ENCODE measurements around the gene LAMA2. TPM values are rescaled to one million over a fixed set of nuclear protein-coding genes. Genes with fewer than 3 reads are reported as not detected.

Gene LAMA2
- total RNA-seq, 1 experiment from 2014 or later = 0.02 TPM

DNA sequence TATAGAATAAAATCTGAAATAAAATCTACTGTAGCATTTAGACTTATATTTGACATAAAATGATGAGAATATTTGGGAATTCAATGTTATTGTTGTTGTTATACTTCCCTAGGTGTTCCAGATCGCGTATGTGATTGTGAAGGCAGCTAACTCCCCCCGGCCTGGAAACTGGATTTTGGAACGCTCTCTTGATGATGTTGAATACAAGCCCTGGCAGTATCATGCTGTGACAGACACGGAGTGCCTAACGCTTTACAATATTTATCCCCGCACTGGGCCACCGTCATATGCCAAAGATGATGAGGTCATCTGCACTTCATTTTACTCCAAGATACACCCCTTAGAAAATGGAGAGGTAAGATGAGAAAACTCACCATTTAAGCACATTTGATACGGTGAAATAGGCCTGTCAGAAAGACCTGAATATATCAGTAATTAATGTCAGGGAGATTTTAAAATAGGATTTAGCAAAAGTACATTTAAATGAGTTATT, 215.2 kb downstream of the LAMA2 start:
- ChIA-PET CTCF (no interaction called here), POLR2A (no interaction called here)
- intact Hi-C loops (cut with micrococcal nuclease; ENCODE audit: unreplicated experiment) = no loop called here
- Histone ChIP-seq H3K9me3 (no peaks in the 10 kb centered on the region), H3K4me3 (ENCODE audit: low read depth, low read length) (no peak overlapping the region), H3K4me1 (no peaks in the 10 kb centered on the region), H3K36me3 (ENCODE audit: control insufficient read depth, insufficient read depth, low read length) (no peaks in the 10 kb centered on the region), H3K27me3 (replicated peaks; ENCODE audit: control insufficient read depth, insufficient read depth, low read length) (no peaks in the 10 kb centered on the region)
- Mint-ChIP-seq H3K4me1 (ENCODE audit: low read depth, unreplicated experiment) (no peaks in the 10 kb centered on the region), H3K9me3 (ENCODE audit: unreplicated experiment) (no peaks in the 10 kb centered on the region), H3K4me3 (ENCODE audit: unreplicated experiment) (no peak overlapping the region), H3K36me3 (ENCODE audit: insufficient read depth, unreplicated experiment) (no peaks in the 10 kb centered on the region), H3K27ac (ENCODE audit: unreplicated experiment) (no peak overlapping the region), H3K27me3 (ENCODE audit: insufficient read depth, unreplicated experiment) (peaks cover 2% of the 10 kb centered on the region)
- no peak for DNase-seq
- BruUV-seq (replicated peaks) = no TSS peak
- TF ChIP-seq, protein P1, sequence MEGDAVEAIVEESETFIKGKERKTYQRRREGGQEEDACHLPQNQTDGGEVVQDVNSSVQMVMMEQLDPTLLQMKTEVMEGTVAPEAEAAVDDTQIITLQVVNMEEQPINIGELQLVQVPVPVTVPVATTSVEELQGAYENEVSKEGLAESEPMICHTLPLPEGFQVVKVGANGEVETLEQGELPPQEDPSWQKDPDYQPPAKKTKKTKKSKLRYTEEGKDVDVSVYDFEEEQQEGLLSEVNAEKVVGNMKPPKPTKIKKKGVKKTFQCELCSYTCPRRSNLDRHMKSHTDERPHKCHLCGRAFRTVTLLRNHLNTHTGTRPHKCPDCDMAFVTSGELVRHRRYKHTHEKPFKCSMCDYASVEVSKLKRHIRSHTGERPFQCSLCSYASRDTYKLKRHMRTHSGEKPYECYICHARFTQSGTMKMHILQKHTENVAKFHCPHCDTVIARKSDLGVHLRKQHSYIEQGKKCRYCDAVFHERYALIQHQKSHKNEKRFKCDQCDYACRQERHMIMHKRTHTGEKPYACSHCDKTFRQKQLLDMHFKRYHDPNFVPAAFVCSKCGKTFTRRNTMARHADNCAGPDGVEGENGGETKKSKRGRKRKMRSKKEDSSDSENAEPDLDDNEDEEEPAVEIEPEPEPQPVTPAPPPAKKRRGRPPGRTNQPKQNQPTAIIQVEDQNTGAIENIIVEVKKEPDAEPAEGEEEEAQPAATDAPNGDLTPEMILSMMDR (IDR thresholded peaks at IDR 0.05; ENCODE audit: insufficient read depth in 1 of 2, low read depth in 1 of 2, low read length in 1 of 2, severe bottlenecking in 1 of 2, unreplicated experiment in 1 of 2) = no peak

- Histone ChIP-seq H3K4me3 (ENCODE audit: low read depth, low read length) (no peak overlapping the region), H3K36me3 (ENCODE audit: control insufficient read depth, insufficient read depth, low read length) (no peaks in the 10 kb centered on the region), H3K9me3 (no peaks in the 10 kb centered on the region), H3K27me3 (replicated peaks; ENCODE audit: control insufficient read depth, insufficient read depth, low read length) (no peaks in the 10 kb centered on the region), H3K4me1 (no peaks in the 10 kb centered on the region)
- POLR2A ChIA-PET = no interaction called here
- peaks cover 2% of the 10 kb centered on the region for H3K27me3 Mint-ChIP-seq (ENCODE audit: insufficient read depth, unreplicated experiment)
- H3K4me1 Mint-ChIP-seq (ENCODE audit: low read depth, unreplicated experiment) = no peaks in the 10 kb centered on the region
- intact Hi-C loops (cut with micrococcal nuclease; ENCODE audit: unreplicated experiment) = no loop called here
- no peaks in the 10 kb centered on the region for H3K36me3 Mint-ChIP-seq (ENCODE audit: insufficient read depth, unreplicated experiment)
- CTCF ChIA-PET = no interaction called here
- no peak overlapping the region for H3K4me3 Mint-ChIP-seq (ENCODE audit: unreplicated experiment)
- BruUV-seq (replicated peaks) = no TSS peak
- no peak overlapping the region for H3K27ac Mint-ChIP-seq (ENCODE audit: unreplicated experiment)
- H3K9me3 Mint-ChIP-seq (ENCODE audit: unreplicated experiment) = no peaks in the 10 kb centered on the region
- TF ChIP-seq, protein P1 (IDR thresholded peaks at IDR 0.05; ENCODE audit: insufficient read depth in 1 of 2, low read depth in 1 of 2, low read length in 1 of 2, severe bottlenecking in 1 of 2, unreplicated experiment in 1 of 2) = no peak
- no peak for DNase-seq
Observed at GRCh38 chr6:129099696-129100095, 216.8 kb downstream of the LAMA2 start.

DNA sequence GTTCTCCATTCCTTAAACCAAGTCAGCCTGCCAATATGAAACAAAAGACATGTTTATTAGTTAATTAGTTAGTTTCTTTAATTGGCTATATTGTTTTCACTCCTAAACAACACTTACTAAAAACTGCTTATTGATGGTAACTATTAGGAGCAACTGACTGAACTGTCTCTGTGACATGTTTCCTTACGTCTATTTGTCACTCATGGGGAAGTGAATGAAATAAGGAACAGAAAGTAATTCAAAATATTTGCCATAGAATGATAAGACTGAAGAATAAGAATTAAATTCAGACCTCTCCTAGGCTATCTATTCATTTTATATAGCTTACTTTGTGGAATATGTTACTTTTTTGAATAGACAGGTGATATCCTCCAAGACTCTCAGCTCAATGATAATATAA, 217.2 kb downstream of the LAMA2 start:
- Mint-ChIP-seq H3K4me3 (ENCODE audit: unreplicated experiment) (no peak overlapping the region), H3K36me3 (ENCODE audit: insufficient read depth, unreplicated experiment) (no peaks in the 10 kb centered on the region), H3K4me1 (ENCODE audit: low read depth, unreplicated experiment) (no peaks in the 10 kb centered on the region), H3K27ac (ENCODE audit: unreplicated experiment) (no peak overlapping the region), H3K27me3 (ENCODE audit: insufficient read depth, unreplicated experiment) (peaks cover 2% of the 10 kb centered on the region), H3K9me3 (ENCODE audit: unreplicated experiment) (no peaks in the 10 kb centered on the region)
- no TSS peak for BruUV-seq (replicated peaks)
- Histone ChIP-seq H3K4me3 (ENCODE audit: low read depth, low read length) (no peak overlapping the region), H3K27me3 (replicated peaks; ENCODE audit: control insufficient read depth, insufficient read depth, low read length) (no peaks in the 10 kb centered on the region), H3K9me3 (no peaks in the 10 kb centered on the region), H3K36me3 (ENCODE audit: control insufficient read depth, insufficient read depth, low read length) (no peaks in the 10 kb centered on the region), H3K4me1 (no peaks in the 10 kb centered on the region)
- POLR2A ChIA-PET = no interaction called here
- CTCF ChIA-PET = no interaction called here
- no peak for DNase-seq
- intact Hi-C loops (cut with micrococcal nuclease; ENCODE audit: unreplicated experiment) = no loop called here
- TF ChIP-seq, protein P1 (IDR thresholded peaks at IDR 0.05; ENCODE audit: insufficient read depth in 1 of 2, low read depth in 1 of 2, low read length in 1 of 2, severe bottlenecking in 1 of 2, unreplicated experiment in 1 of 2) = no peak
